Left renal cortex interstitium (tissue), 4 donors: ENCODE results near the gene FGF11. TPM values are rescaled to one million over a fixed set of nuclear protein-coding genes. Genes with fewer than 3 reads are reported as not detected.

Experiments used
- polyA plus RNA-seq, 4 donors: library from polyadenylated mRNA; unstranded; fragments of 120-200 nt; gene quantifications; one replicate each; pipeline ENCODE4 v1.2.1, GENCODE V29; 2013; ENCODE audit not compliant: insufficient read length in 4 of 4

Gene FGF11
- polyA plus RNA-seq, 4 donors: 6.1 to 6.9 (median 6.4) TPM

Other genes starting within 250 kb of the FGF11 start
- gene DLG4, start 219.7 kb upstream of the FGF11 start, polyA plus RNA-seq: 10 to 100 TPM; 21.1 to 53.3 (median 39.1) TPM
- 100 to 1,000 TPM; 409 to 581 (median 511) TPM for gene ACADVL, start 219.6 kb upstream of the FGF11 start, polyA plus RNA-seq
- gene DVL2, start 205.0 kb upstream of the FGF11 start, polyA plus RNA-seq: 10 to 100 TPM; 47.7 to 78.0 (median 62.9) TPM
- gene PHF23, start 200.1 kb upstream of the FGF11 start, polyA plus RNA-seq: 10 to 100 TPM; 51.8 to 74.3 (median 60.9) TPM
- gene GABARAP, start 197.1 kb upstream of the FGF11 start, polyA plus RNA-seq: 100 to 1,000 TPM; 396 to 619 (median 451) TPM
- gene CTDNEP1, start 187.8 kb upstream of the FGF11 start, polyA plus RNA-seq: 100 to 1,000 TPM; 136 to 149 (median 141) TPM
- gene ELP5, start 187.3 kb upstream of the FGF11 start, polyA plus RNA-seq: 10 to 100 TPM; 43.7 to 61.9 (median 50.9) TPM
- 10 to 100 TPM; 47.1 to 59.9 (median 55.1) TPM for gene CLDN7, start 177.0 kb upstream of the FGF11 start, polyA plus RNA-seq
- 1 to 10 TPM; 2.2 to 2.8 (median 2.5) TPM for gene SLC2A4, start 157.8 kb upstream of the FGF11 start, polyA plus RNA-seq
- 1 to 10 TPM; 2.5 to 5.3 (median 3.1) TPM for gene YBX2, start 144.9 kb upstream of the FGF11 start, polyA plus RNA-seq
- 100 to 1,000 TPM; 286 to 397 (median 312) TPM for gene EIF5A, start 131.9 kb upstream of the FGF11 start, polyA plus RNA-seq
- 100 to 1,000 TPM in 1 of 4 donors, 10 to 100 TPM in 3; 88.7 to 115 (median 95.8) TPM for gene GPS2, start 124.2 kb upstream of the FGF11 start, polyA plus RNA-seq
- gene NEURL4, start 110.2 kb upstream of the FGF11 start, polyA plus RNA-seq: 10 to 100 TPM; 25.4 to 39.7 (median 31.4) TPM
- 10 to 100 TPM in 2 of 4 donors, 1 to 10 TPM in 2; 7.3 to 10.9 (median 10.0) TPM for gene ACAP1, start 103.0 kb upstream of the FGF11 start, polyA plus RNA-seq
- 10 to 100 TPM; 11.2 to 13.9 (median 12.5) TPM for gene KCTD11, start 87.3 kb upstream of the FGF11 start, polyA plus RNA-seq
- not detected for gene TMEM95, start 84.4 kb upstream of the FGF11 start, polyA plus RNA-seq
- 1 to 10 TPM; 3.1 to 7.9 (median 5.7) TPM for gene TNK1, start 58.4 kb upstream of the FGF11 start, polyA plus RNA-seq
- gene PLSCR3, start 45.0 kb upstream of the FGF11 start, polyA plus RNA-seq: 10 to 100 TPM; 27.8 to 51.2 (median 41.2) TPM
- gene TMEM256, start 35.4 kb upstream of the FGF11 start, polyA plus RNA-seq: 100 to 1,000 TPM in 1 of 4 donors, 10 to 100 TPM in 3; 82.2 to 108 (median 90.2) TPM
- gene NLGN2, start 31.7 kb upstream of the FGF11 start, polyA plus RNA-seq: 10 to 100 TPM; 17.5 to 38.6 (median 30.2) TPM
- gene SPEM1, start 19.2 kb upstream of the FGF11 start, polyA plus RNA-seq: not detected
- gene SPEM2, start 13.9 kb upstream of the FGF11 start, polyA plus RNA-seq: under 1 TPM in 1 of 4 donors, not detected in 3; 0.06 TPM
- gene SPEM3, start 10.7 kb upstream of the FGF11 start, polyA plus RNA-seq: not detected
- gene TMEM102, start 4.1 kb upstream of the FGF11 start, polyA plus RNA-seq: 1 to 10 TPM; 3.7 to 5.7 (median 4.8) TPM
- 10 to 100 TPM; 10.3 to 10.8 (median 10.6) TPM for gene CHRNB1, start 5.5 kb downstream of the FGF11 start, polyA plus RNA-seq
- gene ZBTB4, start 40.1 kb downstream of the FGF11 start, polyA plus RNA-seq: 10 to 100 TPM; 38.6 to 50.6 (median 44.2) TPM
- gene SLC35G6, start 41.9 kb downstream of the FGF11 start, polyA plus RNA-seq: under 1 TPM in 2 of 4 donors, not detected in 2; 0.46 to 0.72 TPM
- gene POLR2A, start 44.9 kb downstream of the FGF11 start, polyA plus RNA-seq: 100 to 1,000 TPM; 101 to 163 (median 116) TPM
- 10 to 100 TPM; 21.7 to 32.3 (median 28.3) TPM for gene TNFSF12, start 109.5 kb downstream of the FGF11 start, polyA plus RNA-seq
- gene TNFSF13, start 119.2 kb downstream of the FGF11 start, polyA plus RNA-seq: 10 to 100 TPM; 12.8 to 15.9 (median 14.5) TPM
- 10 to 100 TPM; 60.8 to 81.3 (median 74.9) TPM for gene SENP3, start 122.4 kb downstream of the FGF11 start, polyA plus RNA-seq
- gene CD68, start 140.1 kb downstream of the FGF11 start, polyA plus RNA-seq: 10 to 100 TPM; 33.6 to 64.0 (median 57.2) TPM
- gene MPDU1, start 144.3 kb downstream of the FGF11 start, polyA plus RNA-seq: 100 to 1,000 TPM; 102 to 125 (median 121) TPM
- gene SOX15, start 150.6 kb downstream of the FGF11 start, polyA plus RNA-seq: 1 to 10 TPM; 3.0 to 5.6 (median 4.0) TPM
- gene FXR2, start 175.4 kb downstream of the FGF11 start, polyA plus RNA-seq: 10 to 100 TPM; 46.3 to 56.5 (median 52.4) TPM
- 100 to 1,000 TPM; 127 to 157 (median 133) TPM for gene SAT2, start 188.3 kb downstream of the FGF11 start, polyA plus RNA-seq
- 1 to 10 TPM; 3.0 to 5.1 (median 4.0) TPM for gene SHBG, start 190.6 kb downstream of the FGF11 start, polyA plus RNA-seq
- 10 to 100 TPM; 18.1 to 22.1 (median 21.1) TPM for gene ATP1B2, start 211.4 kb downstream of the FGF11 start, polyA plus RNA-seq
- 10 to 100 TPM; 63.1 to 78.2 (median 72.6) TPM for gene TP53, start 248.0 kb downstream of the FGF11 start, polyA plus RNA-seq
- 10 to 100 TPM; 11.1 to 17.6 (median 15.6) TPM for gene WRAP53, start 249.0 kb downstream of the FGF11 start, polyA plus RNA-seq